ENCODE measurements around the gene PLEKHG1. TPM values are rescaled to one million over a fixed set of nuclear protein-coding genes. Genes with fewer than 3 reads are reported as not detected.

The PLEKHG1 gene
- total and polyA plus RNA-seq, 2 of the 13 experiments (the other 11 are each of a cell fraction or from before 2014, with no cell fraction given), result 0.03 to 0.04 TPM

DNA sequence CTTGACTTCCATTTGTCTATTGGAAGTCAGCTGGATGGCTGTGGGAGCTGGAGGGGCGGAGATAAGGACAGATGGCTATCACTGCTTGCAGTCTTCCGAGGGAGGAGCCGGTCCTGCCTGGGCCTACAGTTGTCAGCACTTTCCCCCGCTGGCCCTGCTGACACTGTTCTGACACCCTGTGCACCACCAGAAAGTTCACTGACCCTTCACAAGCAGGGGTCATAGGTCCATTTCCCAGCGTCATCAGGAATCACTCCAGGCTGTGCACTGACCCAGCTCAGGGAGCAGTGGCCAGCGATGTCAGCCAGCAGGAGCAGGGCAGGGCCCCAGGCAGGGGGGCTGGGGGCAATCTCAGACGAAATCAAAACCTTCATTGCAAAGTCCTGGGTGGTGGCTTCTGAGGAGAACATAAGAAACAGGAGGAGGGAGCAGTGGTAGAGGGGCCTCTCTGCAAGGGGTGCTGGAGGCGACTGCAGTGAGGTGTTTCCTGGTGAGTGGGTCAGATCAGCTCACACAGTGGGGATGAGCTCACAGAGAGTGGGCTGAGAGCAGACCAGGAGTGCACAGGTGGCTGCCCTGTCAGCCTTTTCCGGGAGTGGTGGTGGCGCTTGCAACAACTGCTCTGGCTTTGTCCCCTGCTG is 26.5 kb upstream of the PLEKHG1 start (continued):
- TF ChIP-seq, protein P1, sequence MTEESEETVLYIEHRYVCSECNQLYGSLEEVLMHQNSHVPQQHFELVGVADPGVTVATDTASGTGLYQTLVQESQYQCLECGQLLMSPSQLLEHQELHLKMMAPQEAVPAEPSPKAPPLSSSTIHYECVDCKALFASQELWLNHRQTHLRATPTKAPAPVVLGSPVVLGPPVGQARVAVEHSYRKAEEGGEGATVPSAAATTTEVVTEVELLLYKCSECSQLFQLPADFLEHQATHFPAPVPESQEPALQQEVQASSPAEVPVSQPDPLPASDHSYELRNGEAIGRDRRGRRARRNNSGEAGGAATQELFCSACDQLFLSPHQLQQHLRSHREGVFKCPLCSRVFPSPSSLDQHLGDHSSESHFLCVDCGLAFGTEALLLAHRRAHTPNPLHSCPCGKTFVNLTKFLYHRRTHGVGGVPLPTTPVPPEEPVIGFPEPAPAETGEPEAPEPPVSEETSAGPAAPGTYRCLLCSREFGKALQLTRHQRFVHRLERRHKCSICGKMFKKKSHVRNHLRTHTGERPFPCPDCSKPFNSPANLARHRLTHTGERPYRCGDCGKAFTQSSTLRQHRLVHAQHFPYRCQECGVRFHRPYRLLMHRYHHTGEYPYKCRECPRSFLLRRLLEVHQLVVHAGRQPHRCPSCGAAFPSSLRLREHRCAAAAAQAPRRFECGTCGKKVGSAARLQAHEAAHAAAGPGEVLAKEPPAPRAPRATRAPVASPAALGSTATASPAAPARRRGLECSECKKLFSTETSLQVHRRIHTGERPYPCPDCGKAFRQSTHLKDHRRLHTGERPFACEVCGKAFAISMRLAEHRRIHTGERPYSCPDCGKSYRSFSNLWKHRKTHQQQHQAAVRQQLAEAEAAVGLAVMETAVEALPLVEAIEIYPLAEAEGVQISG (CRISPR knock-in tag; IDR thresholded peaks at IDR 0.05), result peak; percentile 40
- TF ChIP-seq, protein P2, sequence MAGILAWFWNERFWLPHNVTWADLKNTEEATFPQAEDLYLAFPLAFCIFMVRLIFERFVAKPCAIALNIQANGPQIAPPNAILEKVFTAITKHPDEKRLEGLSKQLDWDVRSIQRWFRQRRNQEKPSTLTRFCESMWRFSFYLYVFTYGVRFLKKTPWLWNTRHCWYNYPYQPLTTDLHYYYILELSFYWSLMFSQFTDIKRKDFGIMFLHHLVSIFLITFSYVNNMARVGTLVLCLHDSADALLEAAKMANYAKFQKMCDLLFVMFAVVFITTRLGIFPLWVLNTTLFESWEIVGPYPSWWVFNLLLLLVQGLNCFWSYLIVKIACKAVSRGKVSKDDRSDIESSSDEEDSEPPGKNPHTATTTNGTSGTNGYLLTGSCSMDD (CRISPR knock-in tag; IDR thresholded peaks at IDR 0.05), result no peak
- no peak for TF ChIP-seq NCOR1 (IDR thresholded peaks at IDR 0.05; ENCODE audit: borderline replicate concordance, low read length)
- TF ChIP-seq, protein P3, sequence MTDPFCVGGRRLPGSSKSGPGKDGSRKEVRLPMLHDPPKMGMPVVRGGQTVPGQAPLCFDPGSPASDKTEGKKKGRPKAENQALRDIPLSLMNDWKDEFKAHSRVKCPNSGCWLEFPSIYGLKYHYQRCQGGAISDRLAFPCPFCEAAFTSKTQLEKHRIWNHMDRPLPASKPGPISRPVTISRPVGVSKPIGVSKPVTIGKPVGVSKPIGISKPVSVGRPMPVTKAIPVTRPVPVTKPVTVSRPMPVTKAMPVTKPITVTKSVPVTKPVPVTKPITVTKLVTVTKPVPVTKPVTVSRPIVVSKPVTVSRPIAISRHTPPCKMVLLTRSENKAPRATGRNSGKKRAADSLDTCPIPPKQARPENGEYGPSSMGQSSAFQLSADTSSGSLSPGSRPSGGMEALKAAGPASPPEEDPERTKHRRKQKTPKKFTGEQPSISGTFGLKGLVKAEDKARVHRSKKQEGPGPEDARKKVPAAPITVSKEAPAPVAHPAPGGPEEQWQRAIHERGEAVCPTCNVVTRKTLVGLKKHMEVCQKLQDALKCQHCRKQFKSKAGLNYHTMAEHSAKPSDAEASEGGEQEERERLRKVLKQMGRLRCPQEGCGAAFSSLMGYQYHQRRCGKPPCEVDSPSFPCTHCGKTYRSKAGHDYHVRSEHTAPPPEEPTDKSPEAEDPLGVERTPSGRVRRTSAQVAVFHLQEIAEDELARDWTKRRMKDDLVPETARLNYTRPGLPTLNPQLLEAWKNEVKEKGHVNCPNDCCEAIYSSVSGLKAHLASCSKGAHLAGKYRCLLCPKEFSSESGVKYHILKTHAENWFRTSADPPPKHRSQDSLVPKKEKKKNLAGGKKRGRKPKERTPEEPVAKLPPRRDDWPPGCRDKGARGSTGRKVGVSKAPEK (CRISPR knock-in tag; IDR thresholded peaks at IDR 0.05; ENCODE audit: borderline replicate concordance), result 0 out of 2 replicates have a peak, but pooled peaks have one; percentile 35
- TF ChIP-seq DR1 (CRISPR knock-in tag; IDR thresholded peaks at IDR 0.05), result no peak
- no peak for TF ChIP-seq ATF7-NPFF (CRISPR knock-in tag; IDR thresholded peaks at IDR 0.05; ENCODE audit: low read depth)
- peak; percentile 87 for TF ChIP-seq SALL1 (CRISPR knock-in tag; IDR thresholded peaks at IDR 0.05)
- no peak for TF ChIP-seq HES4 (CRISPR knock-in tag; IDR thresholded peaks at IDR 0.05; ENCODE audit: borderline replicate concordance)
- no peak for TF ChIP-seq SP5 (CRISPR knock-in tag; IDR thresholded peaks at IDR 0.05; ENCODE audit: borderline replicate concordance, low read depth)
- TF ChIP-seq ELF4 (CRISPR knock-in tag; IDR thresholded peaks at IDR 0.05; ENCODE audit: borderline replicate concordance), result no peak
- TF ChIP-seq, protein P4, sequence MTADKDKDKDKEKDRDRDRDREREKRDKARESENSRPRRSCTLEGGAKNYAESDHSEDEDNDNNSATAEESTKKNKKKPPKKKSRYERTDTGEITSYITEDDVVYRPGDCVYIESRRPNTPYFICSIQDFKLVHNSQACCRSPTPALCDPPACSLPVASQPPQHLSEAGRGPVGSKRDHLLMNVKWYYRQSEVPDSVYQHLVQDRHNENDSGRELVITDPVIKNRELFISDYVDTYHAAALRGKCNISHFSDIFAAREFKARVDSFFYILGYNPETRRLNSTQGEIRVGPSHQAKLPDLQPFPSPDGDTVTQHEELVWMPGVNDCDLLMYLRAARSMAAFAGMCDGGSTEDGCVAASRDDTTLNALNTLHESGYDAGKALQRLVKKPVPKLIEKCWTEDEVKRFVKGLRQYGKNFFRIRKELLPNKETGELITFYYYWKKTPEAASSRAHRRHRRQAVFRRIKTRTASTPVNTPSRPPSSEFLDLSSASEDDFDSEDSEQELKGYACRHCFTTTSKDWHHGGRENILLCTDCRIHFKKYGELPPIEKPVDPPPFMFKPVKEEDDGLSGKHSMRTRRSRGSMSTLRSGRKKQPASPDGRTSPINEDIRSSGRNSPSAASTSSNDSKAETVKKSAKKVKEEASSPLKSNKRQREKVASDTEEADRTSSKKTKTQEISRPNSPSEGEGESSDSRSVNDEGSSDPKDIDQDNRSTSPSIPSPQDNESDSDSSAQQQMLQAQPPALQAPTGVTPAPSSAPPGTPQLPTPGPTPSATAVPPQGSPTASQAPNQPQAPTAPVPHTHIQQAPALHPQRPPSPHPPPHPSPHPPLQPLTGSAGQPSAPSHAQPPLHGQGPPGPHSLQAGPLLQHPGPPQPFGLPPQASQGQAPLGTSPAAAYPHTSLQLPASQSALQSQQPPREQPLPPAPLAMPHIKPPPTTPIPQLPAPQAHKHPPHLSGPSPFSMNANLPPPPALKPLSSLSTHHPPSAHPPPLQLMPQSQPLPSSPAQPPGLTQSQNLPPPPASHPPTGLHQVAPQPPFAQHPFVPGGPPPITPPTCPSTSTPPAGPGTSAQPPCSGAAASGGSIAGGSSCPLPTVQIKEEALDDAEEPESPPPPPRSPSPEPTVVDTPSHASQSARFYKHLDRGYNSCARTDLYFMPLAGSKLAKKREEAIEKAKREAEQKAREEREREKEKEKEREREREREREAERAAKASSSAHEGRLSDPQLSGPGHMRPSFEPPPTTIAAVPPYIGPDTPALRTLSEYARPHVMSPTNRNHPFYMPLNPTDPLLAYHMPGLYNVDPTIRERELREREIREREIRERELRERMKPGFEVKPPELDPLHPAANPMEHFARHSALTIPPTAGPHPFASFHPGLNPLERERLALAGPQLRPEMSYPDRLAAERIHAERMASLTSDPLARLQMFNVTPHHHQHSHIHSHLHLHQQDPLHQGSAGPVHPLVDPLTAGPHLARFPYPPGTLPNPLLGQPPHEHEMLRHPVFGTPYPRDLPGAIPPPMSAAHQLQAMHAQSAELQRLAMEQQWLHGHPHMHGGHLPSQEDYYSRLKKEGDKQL (CRISPR knock-in tag; IDR thresholded peaks at IDR 0.05; ENCODE audit: low read depth), result no peak
- TF ChIP-seq, protein P5, sequence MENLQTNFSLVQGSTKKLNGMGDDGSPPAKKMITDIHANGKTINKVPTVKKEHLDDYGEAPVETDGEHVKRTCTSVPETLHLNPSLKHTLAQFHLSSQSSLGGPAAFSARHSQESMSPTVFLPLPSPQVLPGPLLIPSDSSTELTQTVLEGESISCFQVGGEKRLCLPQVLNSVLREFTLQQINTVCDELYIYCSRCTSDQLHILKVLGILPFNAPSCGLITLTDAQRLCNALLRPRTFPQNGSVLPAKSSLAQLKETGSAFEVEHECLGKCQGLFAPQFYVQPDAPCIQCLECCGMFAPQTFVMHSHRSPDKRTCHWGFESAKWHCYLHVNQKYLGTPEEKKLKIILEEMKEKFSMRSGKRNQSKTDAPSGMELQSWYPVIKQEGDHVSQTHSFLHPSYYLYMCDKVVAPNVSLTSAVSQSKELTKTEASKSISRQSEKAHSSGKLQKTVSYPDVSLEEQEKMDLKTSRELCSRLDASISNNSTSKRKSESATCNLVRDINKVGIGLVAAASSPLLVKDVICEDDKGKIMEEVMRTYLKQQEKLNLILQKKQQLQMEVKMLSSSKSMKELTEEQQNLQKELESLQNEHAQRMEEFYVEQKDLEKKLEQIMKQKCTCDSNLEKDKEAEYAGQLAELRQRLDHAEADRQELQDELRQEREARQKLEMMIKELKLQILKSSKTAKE (CRISPR knock-in tag; IDR thresholded peaks at IDR 0.05; ENCODE audit: borderline replicate concordance), result no peak
- no peak for TF ChIP-seq ZNF34 (CRISPR knock-in tag; IDR thresholded peaks at IDR 0.05; ENCODE audit: borderline replicate concordance)

All from HepG2 (cell line).